Measurements from ENCODE around the gene ATF6B. TPM values are rescaled to one million over a fixed set of nuclear protein-coding genes. Genes with fewer than 3 reads are reported as not detected.

The ATF6B gene
- total RNA-seq, 4 donors from 2014 or later: 27.6 to 64.0 (median 30.9) TPM

DNA sequence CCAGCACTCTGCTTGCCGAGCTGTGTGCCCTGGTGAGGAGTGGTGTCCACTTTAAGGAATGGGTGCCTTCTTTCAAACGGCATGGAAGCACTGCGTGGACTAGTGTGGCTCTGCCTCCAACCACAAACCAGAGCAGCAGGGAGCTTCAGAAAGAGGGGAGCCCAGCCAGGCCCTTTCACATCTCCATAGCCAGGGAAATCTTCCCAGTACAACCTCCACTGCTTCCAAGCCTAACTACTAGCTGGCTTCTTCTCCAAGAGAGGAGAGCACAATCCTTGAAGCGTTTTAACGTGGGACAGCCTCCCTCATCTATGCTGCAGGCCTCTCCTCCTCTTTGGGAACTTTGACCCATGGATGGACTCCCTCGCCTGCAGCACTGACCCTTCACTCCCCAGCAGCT, 45.6 kb downstream of the ATF6B start:
- TF ChIP-seq, protein P1, sequence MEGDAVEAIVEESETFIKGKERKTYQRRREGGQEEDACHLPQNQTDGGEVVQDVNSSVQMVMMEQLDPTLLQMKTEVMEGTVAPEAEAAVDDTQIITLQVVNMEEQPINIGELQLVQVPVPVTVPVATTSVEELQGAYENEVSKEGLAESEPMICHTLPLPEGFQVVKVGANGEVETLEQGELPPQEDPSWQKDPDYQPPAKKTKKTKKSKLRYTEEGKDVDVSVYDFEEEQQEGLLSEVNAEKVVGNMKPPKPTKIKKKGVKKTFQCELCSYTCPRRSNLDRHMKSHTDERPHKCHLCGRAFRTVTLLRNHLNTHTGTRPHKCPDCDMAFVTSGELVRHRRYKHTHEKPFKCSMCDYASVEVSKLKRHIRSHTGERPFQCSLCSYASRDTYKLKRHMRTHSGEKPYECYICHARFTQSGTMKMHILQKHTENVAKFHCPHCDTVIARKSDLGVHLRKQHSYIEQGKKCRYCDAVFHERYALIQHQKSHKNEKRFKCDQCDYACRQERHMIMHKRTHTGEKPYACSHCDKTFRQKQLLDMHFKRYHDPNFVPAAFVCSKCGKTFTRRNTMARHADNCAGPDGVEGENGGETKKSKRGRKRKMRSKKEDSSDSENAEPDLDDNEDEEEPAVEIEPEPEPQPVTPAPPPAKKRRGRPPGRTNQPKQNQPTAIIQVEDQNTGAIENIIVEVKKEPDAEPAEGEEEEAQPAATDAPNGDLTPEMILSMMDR (IDR thresholded peaks at IDR 0.05; ENCODE audit: low read depth): no peak

DNA sequence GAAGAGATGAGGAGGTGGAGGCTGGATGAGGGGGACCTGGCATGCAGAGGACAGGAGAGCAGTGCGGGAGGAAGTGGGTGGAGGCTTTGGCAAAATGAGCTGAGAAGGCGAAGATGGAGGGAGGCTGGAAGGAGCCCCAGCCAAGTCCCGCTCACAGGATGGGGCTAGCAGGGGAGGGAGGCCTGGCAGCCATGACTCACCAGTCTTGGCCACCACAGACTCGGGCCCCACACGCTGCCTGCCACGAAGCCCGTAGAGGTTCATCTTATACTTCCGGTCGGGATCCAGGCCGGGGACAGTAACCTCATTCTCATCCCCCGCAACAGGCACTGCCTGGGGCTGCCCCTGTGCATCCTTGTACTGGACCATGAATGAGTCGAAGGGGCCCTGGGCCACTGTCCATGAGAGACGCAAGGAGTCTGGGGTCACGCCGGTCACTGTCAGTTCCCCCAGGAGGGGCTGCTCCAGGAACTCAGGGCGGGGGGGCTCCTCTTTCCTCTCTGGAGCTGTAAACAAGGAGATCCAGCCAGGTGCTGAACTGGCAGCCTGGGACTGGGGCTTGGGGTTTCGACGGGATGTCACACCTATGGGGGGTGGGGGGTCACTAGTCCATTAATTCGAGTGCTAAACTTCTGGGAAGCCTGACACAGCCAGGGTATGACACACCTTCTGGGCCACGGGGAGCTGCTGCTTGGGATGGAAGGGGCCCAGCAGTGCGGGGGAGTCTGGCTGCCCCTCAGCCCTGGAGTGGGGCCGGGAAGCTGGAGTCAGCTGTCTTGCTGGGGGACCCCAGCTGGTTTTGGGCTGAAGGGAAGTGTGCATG, 46.7 kb downstream of the ATF6B start:
- TF ChIP-seq, protein P1 (IDR thresholded peaks at IDR 0.05; ENCODE audit: low read depth): no peak

DNA sequence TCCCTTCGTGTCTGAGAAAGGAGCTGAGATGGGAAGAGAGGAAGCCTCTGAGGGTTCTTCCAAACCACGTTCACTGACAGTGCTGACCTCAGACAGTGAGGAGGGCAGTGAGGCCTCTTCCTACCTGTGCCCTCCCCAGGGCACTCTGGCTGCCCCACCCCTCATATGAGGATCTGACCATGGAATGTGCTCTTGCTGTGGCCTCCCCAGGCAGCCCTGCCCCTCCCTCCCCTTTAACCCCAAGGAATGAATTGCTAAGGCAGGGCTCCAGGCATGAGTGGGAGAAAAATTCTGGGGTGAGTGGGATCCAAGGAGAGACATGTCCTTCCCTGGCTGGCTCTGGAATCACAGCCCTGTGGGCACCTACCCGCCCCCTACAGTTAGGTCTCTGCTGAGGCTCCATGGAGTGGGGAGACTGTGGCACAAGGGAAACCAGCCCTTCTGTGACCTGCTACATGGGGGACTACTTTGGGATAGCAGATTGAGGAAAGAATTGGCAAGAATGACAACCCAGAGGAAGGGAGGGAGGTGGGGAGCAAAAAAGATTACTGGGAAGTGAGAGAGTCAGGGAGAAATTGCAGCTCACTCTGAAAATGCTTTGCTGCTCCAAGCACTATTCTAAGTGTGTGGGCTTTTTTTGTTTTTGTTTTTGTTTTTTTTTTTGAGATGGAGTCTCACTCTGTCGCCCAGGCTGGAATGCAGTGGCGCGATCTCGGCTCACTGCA, 48.3 kb downstream of the ATF6B start:
- TF ChIP-seq, protein P1 (IDR thresholded peaks at IDR 0.05; ENCODE audit: low read depth): no peak

DNA sequence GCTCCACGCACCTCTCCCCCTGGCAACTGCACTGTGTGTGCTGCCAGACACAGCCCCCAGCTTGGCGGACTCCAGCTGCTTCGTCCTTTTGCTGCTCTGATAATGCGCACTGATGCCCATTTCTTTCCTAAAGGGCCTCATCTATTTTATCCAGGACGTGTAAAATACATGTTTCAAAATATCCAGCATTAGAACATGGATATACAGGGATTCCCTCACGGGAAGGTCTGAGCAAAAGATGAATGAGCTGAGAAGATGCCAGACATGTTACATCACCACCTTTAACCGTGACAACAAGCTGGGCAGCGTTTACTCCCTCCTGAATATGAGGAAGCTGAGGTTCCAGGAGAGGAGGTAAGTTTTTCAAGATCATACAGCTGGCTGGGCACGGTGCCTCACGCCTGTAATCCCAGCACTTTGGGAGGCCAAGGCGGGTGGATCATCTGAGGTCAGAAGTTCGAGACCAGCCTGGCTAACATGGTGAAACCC, 51.7 kb downstream of the ATF6B start:
- TF ChIP-seq, protein P1 (IDR thresholded peaks at IDR 0.05; ENCODE audit: low read depth): no peak

DNA sequence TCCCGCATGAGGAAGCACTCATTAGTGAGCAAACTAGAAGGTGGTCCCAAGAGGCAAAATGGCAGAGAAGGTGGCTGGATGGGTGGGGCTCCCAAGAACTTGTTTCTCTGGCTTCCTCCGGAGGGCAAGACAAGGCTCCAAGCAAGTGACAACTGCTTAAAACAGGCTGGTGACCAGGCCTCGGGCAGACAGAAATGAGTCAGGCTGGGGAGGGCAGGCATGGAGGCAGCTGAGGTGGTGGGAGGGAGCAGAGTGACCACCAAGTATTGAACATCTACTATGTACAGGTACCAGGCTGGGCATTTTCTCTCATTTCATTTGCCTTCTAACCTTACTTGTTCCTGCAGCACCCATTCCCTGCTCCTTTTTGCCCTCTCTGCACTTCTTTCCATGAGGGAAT, 52.3 kb downstream of the ATF6B start:
- TF ChIP-seq, protein P1 (IDR thresholded peaks at IDR 0.05; ENCODE audit: low read depth): no peak

DNA sequence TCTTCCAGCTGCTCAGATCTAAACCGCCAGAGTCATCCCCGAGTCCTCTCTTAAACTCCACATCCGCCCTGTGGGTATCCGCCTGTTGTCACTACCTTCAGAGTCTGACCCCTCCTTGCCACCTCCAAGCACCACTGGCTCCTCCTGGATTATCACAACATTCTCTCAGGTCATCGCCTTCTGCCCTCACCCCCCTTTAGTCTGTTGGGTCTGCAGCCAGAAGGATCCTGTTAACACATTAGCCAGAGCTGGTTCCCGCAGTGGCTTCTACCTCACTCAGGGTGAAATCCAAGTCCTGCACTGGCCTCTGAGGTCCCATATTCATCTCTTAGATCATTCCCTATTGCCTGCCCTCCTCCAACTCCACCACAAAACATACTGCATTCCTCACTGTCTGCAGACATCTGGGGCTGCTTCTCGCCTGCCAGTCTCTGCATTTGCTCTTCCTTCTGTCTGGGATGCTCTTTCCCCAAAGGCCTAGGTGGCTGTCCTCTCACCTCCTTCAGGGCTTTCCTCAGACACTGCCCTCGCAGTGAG, 53.0 kb downstream of the ATF6B start:
- TF ChIP-seq, protein P1 (IDR thresholded peaks at IDR 0.05; ENCODE audit: low read depth): no peak

DNA sequence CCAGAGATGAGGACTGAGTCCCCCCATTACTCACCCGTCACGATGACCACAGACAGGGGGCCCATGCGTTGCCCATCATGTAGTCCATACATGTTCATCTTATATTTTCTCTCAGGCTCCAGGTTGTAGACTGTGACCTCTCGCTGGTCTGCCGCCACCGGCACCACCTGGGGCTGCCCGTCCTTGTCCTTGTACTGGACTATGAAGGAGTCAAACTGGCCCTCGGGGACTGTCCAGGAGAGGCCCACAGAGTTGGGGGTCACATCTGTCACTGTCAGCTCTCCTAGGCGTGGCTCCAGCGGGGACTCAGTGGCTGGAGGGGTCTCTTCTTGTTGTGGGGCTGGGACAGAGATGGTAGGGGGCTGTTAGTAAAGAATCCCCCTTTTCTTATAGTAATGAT, 54.4 kb downstream of the ATF6B start:
- TF ChIP-seq, protein P1 (IDR thresholded peaks at IDR 0.05; ENCODE audit: low read depth): no peak
